ENCODE results near the gene SCARF2. TPM values are rescaled to one million over a fixed set of nuclear protein-coding genes. Genes with fewer than 3 reads are reported as not detected.

SCARF2 gene, protein sequence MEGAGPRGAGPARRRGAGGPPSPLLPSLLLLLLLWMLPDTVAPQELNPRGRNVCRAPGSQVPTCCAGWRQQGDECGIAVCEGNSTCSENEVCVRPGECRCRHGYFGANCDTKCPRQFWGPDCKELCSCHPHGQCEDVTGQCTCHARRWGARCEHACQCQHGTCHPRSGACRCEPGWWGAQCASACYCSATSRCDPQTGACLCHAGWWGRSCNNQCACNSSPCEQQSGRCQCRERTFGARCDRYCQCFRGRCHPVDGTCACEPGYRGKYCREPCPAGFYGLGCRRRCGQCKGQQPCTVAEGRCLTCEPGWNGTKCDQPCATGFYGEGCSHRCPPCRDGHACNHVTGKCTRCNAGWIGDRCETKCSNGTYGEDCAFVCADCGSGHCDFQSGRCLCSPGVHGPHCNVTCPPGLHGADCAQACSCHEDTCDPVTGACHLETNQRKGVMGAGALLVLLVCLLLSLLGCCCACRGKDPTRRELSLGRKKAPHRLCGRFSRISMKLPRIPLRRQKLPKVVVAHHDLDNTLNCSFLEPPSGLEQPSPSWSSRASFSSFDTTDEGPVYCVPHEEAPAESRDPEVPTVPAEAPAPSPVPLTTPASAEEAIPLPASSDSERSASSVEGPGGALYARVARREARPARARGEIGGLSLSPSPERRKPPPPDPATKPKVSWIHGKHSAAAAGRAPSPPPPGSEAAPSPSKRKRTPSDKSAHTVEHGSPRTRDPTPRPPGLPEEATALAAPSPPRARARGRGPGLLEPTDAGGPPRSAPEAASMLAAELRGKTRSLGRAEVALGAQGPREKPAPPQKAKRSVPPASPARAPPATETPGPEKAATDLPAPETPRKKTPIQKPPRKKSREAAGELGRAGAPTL
- total RNA-seq (10 to 100 TPM in 2 of 5 donors, 1 to 10 TPM in 2, under 1 TPM in 1; 0.89 to 42.9 (median 6.4) TPM), polyA plus RNA-seq (1 to 10 TPM; 1.5 to 2.0 (median 1.6) TPM)
- long read RNA-seq, donor 1, result 0 reads
- long read RNA-seq, donor 2, result 0 reads
- long read RNA-seq, donor 3, partial matches to known transcripts, result 0 of 2 reads
- long read RNA-seq, donor 3, other reads (novel, unspliced or antisense), result 0 of 2 reads
- long read RNA-seq, donor 4, result 0 reads
- long read RNA-seq, donor 5, partial matches to known transcripts, result 0 of 5 reads
- long read RNA-seq, donor 5, other reads (novel, unspliced or antisense), result 0 of 5 reads
- long read RNA-seq, donor 6, partial matches to known transcripts, result 0 of 5 reads
- long read RNA-seq, donor 6, other reads (novel, unspliced or antisense), result 0 of 5 reads
- long read RNA-seq, donor 7, partial matches to known transcripts, result 0 of 5 reads
- long read RNA-seq, donor 7, other reads (novel, unspliced or antisense), result 0 of 5 reads
- long read RNA-seq, donor 8, partial matches to known transcripts, result 0 of 1 reads
- long read RNA-seq, donor 8, other reads (novel, unspliced or antisense), result 0 of 1 reads
- long read RNA-seq, donor 9, result 0 reads
- long read RNA-seq, donor 10, result 0 reads

GRCh38 chr22:20437613-20438426 lies at the start of gene SCARF2:
TSS of gene SCARF2 (minus strand) at chr22:20437825. CDS start at chr22:20437754, 71 bp downstream.
- Histone ChIP-seq H3K4me3 (peak within 1 kb of the TSS; percentile 55 to 63 (median 62)), H3K36me3 (peaks cover 0 to 22% (median 14%) of the 10 kb centered on the region in 4 donors), H3K27ac (peak within 1 kb of the TSS; percentile 48 to 86 (median 79)), H3K4me1 (peaks cover 24 to 67% (median 42%) of the 10 kb centered on the region in 4 donors), H3K27me3 (peaks cover 0 to 62% (median 33%) of the 10 kb centered on the region in 3 donors), H3K9me3 (no peaks in the 10 kb centered on the region)
- intact Hi-C loops (cut with DNase I; ENCODE audit: low total_unique reads), result no loop called here
- DNase-seq, result peak in 1 of 2 donors; percentile 93
- WGBS, 5 donors, result 3 to 11% (median 7%) methylated on average over 18 to 95 of the region's 95 CpGs
- no peak for TF ChIP-seq POLR2AphosphoS5 (IDR thresholded peaks at IDR 0.05)
- TF ChIP-seq POLR2A (IDR thresholded peaks at IDR 0.05), result no peak
- no peak for TF ChIP-seq CTCF (IDR thresholded peaks at IDR 0.05)
- TF ChIP-seq EP300 (IDR thresholded peaks at IDR 0.05), result no peak

- intact Hi-C loops (cut with DNase I; ENCODE audit: low total_unique reads), result no loop called here
- Histone ChIP-seq H3K36me3 (peaks cover 6 to 35% (median 26%) of the 10 kb centered on the region in 4 donors), H3K27me3 (no peaks in the 10 kb centered on the region), H3K4me1 (peaks cover 0 to 10% (median 4%) of the 10 kb centered on the region in 4 donors), H3K27ac (no peak overlapping the region), H3K9me3 (no peaks in the 10 kb centered on the region), H3K4me3 (no peak overlapping the region)
- 91 to 95% (median 94%) methylated on average over 2 of the region's 2 CpGs for WGBS, 5 donors
- DNase-seq, result no peak
- TF ChIP-seq POLR2A (IDR thresholded peaks at IDR 0.05) (no peak), CTCF (IDR thresholded peaks at IDR 0.05) (no peak), POLR2AphosphoS5 (IDR thresholded peaks at IDR 0.05) (no peak), EP300 (IDR thresholded peaks at IDR 0.05) (no peak)
Observed at GRCh38 chr22:20486229-20486628, 48.6 kb upstream of the SCARF2 start.

DNA sequence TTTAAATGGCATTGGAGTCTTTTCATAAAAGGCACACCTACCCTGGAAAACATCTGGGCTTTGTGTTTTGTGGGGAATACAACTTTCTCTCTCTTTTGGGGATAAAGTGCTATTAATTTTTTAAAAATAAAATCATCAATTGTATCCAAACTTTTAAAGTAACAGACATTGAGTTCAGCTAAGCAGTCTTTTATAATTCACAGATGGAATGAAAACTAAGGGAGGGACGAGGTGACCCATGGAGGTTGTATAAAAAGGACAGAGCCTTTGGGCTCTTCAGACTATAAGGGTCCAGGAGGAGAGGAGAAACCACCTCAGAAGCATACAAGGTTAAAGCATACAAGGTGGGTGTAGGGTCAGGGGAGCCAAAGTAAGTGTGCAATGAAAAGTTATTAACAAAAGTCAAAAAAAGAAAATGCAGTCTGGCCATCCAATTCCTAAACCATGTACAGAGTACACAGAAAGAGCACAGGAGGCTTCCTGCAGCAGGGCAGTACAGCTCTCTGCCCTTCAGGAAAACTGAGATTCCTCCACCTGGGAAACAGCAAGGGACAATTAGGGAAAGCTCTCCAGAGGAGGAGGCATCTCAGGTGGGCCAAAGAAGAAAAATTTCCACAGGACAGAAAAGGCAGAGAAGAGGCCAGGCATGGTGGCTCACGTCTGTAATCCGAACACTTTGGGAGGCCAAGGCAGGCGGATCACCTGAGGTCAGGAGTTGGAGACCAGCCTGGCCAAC lies 47.5 kb upstream of the SCARF2 start:
- 88 to 95% (median 93%) methylated on average over 4 of the region's 4 CpGs for WGBS, 5 donors
- H3K9me3 ChIP-seq, result no peaks in the 10 kb centered on the region
- H3K4me1 ChIP-seq, result peaks cover 0 to 10% (median 2%) of the 10 kb centered on the region in 4 donors
- peaks cover 6 to 35% (median 26%) of the 10 kb centered on the region in 4 donors for H3K36me3 ChIP-seq
- intact Hi-C loops (cut with DNase I; ENCODE audit: low total_unique reads), result no loop called here
- TF ChIP-seq CTCF (IDR thresholded peaks at IDR 0.05) (no peak), EP300 (IDR thresholded peaks at IDR 0.05) (no peak), POLR2AphosphoS5 (IDR thresholded peaks at IDR 0.05) (no peak), POLR2A (IDR thresholded peaks at IDR 0.05) (no peak)
- no peak overlapping the region for H3K27ac ChIP-seq
- DNase-seq, result no peak
- no peak overlapping the region for H3K4me3 ChIP-seq
- no peaks in the 10 kb centered on the region for H3K27me3 ChIP-seq

All from stomach (tissue), 19 donors.